RWPE2 (cell line): ENCODE measurements around the gene FRMD5.

Source experiments
- ATAC-seq: fragments of 200-7000 bp; cut with Tn5 transposase; 3 replicates; pipeline ENCODE4 v1.9.1; 2021; ENCODE audit warnings: low read depth
- DNase-seq: peaks from one replicate; pipeline ENCODE4 v3.0.0-alpha.2; 2020; ENCODE audit warnings: low spot score
- H3K27ac ChIP-seq: fragments of 450-650 bp; 2 replicates; pipeline ENCODE4 v1.5.1; 2017; ENCODE audit warnings: mild to moderate bottlenecking; ENCODE audit not compliant: poor library complexity, severe bottlenecking
- H3K27me3 ChIP-seq: fragments of 250-450 bp; sonication (Bioruptor Pico); 2 replicates; pipeline ENCODE4 v1.5.1; 2021; ENCODE audit warnings: mild to moderate bottlenecking, moderate library complexity; ENCODE audit not compliant: insufficient read depth, poor library complexity, severe bottlenecking
- H3K36me3 ChIP-seq: fragments of 250-450 bp; sonication (Bioruptor Pico); 2 replicates; pipeline ENCODE4 v1.5.1; 2020; ENCODE audit warnings: low read depth, mild to moderate bottlenecking, moderate library complexity
- H3K4me1 ChIP-seq: fragments of 250-450 bp; sonication (Bioruptor Pico); 2 replicates; pipeline ENCODE4 v1.5.1; 2021; ENCODE audit warnings: mild to moderate bottlenecking, moderate library complexity; ENCODE audit not compliant: insufficient read depth, poor library complexity, severe bottlenecking
- H3K4me3 ChIP-seq: fragments of 250-450 bp; sonication (Bioruptor Pico); 2 replicates; pipeline ENCODE4 v1.5.1; 2021; ENCODE audit warnings: mild to moderate bottlenecking, moderate library complexity; ENCODE audit not compliant: severe bottlenecking
- H3K9me3 ChIP-seq: fragments of 250-450 bp; sonication (Bioruptor Pico); 2 replicates; pipeline ENCODE4 v1.5.1; 2021; ENCODE audit warnings: mild to moderate bottlenecking, moderate library complexity; ENCODE audit not compliant: severe bottlenecking
- TF ChIP-seq, protein P1 (sequence below): fragments of 450-650 bp; IDR thresholded peaks from one replicate; pipeline ENCODE4 v1.5.1; 2017; ENCODE audit warnings: mild to moderate bottlenecking, moderate library complexity; ENCODE audit not compliant: poor library complexity, severe bottlenecking

Gene FRMD5

GRCh38 chr15:43878446-43878845 is 316.6 kb downstream of the FRMD5 start:
- DNase-seq (peak; percentile 12), ATAC-seq (no peak)
- Histone ChIP-seq H3K4me1 (no peaks in the 10 kb centered on the region), H3K4me3 (no peak overlapping the region), H3K9me3 (no peaks in the 10 kb centered on the region), H3K27ac (no peak overlapping the region), H3K27me3 (no peaks in the 10 kb centered on the region), H3K36me3 (peaks cover 54% of the 10 kb centered on the region)
- TF ChIP-seq, protein P1, sequence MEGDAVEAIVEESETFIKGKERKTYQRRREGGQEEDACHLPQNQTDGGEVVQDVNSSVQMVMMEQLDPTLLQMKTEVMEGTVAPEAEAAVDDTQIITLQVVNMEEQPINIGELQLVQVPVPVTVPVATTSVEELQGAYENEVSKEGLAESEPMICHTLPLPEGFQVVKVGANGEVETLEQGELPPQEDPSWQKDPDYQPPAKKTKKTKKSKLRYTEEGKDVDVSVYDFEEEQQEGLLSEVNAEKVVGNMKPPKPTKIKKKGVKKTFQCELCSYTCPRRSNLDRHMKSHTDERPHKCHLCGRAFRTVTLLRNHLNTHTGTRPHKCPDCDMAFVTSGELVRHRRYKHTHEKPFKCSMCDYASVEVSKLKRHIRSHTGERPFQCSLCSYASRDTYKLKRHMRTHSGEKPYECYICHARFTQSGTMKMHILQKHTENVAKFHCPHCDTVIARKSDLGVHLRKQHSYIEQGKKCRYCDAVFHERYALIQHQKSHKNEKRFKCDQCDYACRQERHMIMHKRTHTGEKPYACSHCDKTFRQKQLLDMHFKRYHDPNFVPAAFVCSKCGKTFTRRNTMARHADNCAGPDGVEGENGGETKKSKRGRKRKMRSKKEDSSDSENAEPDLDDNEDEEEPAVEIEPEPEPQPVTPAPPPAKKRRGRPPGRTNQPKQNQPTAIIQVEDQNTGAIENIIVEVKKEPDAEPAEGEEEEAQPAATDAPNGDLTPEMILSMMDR: no peak

DNA sequence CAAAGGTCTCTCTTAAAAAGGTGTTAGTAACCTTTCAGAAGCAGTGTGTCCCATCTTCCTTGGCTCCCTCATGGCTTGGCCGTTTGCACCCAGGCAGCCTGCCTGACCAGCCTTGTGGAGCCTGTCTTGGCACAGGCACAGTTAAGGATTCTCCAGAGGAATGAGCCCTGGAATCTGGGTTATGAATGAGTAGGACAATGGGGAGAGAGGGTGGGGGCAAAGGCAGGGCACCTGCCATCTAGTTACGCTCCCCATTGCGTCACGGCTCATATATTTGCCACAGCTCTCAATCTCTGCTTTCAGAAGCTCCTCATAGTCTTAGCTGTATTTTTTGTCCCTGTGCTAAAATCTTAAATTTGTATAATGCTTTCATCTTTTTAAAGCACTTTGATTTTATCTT is 317.7 kb downstream of the FRMD5 start:
- Histone ChIP-seq H3K36me3 (peaks cover 56% of the 10 kb centered on the region), H3K27me3 (no peaks in the 10 kb centered on the region), H3K4me1 (no peaks in the 10 kb centered on the region), H3K4me3 (no peak overlapping the region), H3K9me3 (no peaks in the 10 kb centered on the region), H3K27ac (no peak overlapping the region)
- TF ChIP-seq, protein P1: no peak
- no peak for ATAC-seq
- DNase-seq: no peak

- Histone ChIP-seq H3K4me3 (no peak overlapping the region), H3K4me1 (no peaks in the 10 kb centered on the region), H3K27me3 (no peaks in the 10 kb centered on the region), H3K27ac (no peak overlapping the region), H3K36me3 (peaks cover 56% of the 10 kb centered on the region), H3K9me3 (no peaks in the 10 kb centered on the region)
- TF ChIP-seq, protein P1: no peak
- no peak for ATAC-seq
- peak; percentile 45 for DNase-seq
Observed at GRCh38 chr15:43876872-43877271, 318.2 kb downstream of the FRMD5 start.

GRCh38 chr15:43873651-43874050 is 321.4 kb downstream of the FRMD5 start:
- TF ChIP-seq, protein P1: no peak
- H3K36me3 ChIP-seq: peaks cover 72% of the 10 kb centered on the region
- H3K4me1 ChIP-seq: no peaks in the 10 kb centered on the region
- ATAC-seq: no peak
- H3K9me3 ChIP-seq: no peaks in the 10 kb centered on the region
- no peak overlapping the region for H3K27ac ChIP-seq
- no peak overlapping the region for H3K4me3 ChIP-seq
- peak; percentile 64 for DNase-seq
- no peaks in the 10 kb centered on the region for H3K27me3 ChIP-seq

DNA sequence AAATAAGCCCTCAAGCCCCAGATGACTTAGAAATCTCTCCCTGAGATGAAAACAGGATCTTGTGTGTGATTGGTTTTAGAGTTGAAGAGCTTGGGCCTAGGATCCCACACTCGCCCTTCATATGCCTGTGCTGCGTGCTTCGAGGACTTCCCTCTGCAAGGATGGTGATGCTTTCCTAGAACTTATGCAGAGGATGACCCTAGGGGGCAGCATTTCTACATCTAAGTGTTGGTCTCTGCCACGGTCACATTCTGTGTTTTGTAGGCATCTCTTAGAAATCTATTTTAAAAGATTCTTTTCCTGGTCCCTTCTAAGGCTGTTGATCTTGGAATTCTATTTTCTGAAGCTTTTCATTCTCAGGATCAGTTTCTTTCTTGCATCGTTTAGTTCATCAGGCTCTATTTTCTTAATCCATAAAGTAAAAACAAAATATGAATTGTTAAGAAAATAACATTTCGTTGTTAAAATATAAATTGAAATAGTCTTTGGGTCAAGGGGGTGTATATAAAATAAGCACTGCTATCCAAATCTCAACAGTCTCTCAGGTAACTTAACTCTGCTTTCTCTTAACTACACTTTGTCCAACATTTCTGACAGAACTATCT is 322.6 kb downstream of the FRMD5 start:
- peak; percentile 81 for ATAC-seq
- H3K4me1 ChIP-seq: no peaks in the 10 kb centered on the region
- peaks cover 73% of the 10 kb centered on the region for H3K36me3 ChIP-seq
- H3K27ac ChIP-seq: no peak overlapping the region
- no peaks in the 10 kb centered on the region for H3K27me3 ChIP-seq
- DNase-seq: no peak
- H3K9me3 ChIP-seq: no peaks in the 10 kb centered on the region
- TF ChIP-seq, protein P1: peak; percentile 92
- no peak overlapping the region for H3K4me3 ChIP-seq
